SK-N-MC (cell line): ENCODE data around the gene SPTSSB.

Experiments used
- DNase-seq: peaks from one replicate; pipeline ENCODE4 v3.0.0-alpha.2; 2011; ENCODE audit warnings: low read depth, low spot score
- H3K27ac ChIP-seq: fragments of 200-600 bp; sonication (generic); 2 replicates; pipeline ENCODE4 v1.5.1; 2016; ENCODE audit warnings: mixed run types
- H3K36me3 ChIP-seq: fragments of 200-600 bp; sonication (generic); 2 replicates; pipeline ENCODE4 v1.6.1; 2017; ENCODE audit warnings: antibody characterized with exemption, low read length, mixed read lengths; ENCODE audit not compliant: insufficient read depth
- H3K4me3 ChIP-seq: fragments of 200-600 bp; sonication (generic); 2 replicates; pipeline ENCODE4 v1.5.1; 2016
- H3K9ac ChIP-seq: fragments of 200-600 bp; sonication (generic); 2 replicates; pipeline ENCODE4 v1.8.0; 2017; ENCODE audit warnings: mixed run types, mixed read lengths; ENCODE audit not compliant: insufficient read length
- H3K9me3 ChIP-seq: fragments of 200-600 bp; sonication (generic); 2 replicates; pipeline ENCODE4 v1.6.1; 2017; ENCODE audit warnings: low read depth, mild to moderate bottlenecking, antibody characterized with exemption, low read length, moderate library complexity, mixed read lengths
- EZH2 ChIP-seq: fragments of 200-600 bp; sonication (generic); IDR thresholded peaks from one replicate; pipeline ENCODE4 v1.6.1; 2017; ENCODE audit warnings: antibody characterized with exemption
- FOXP2 ChIP-seq: optimal IDR thresholded peaks from 2 replicates; pipeline ENCODE3; 2011; ENCODE audit warnings: mild to moderate bottlenecking, moderate library complexity; ENCODE audit not compliant: insufficient read depth; ENCODE audit errors: extremely low read length, control extremely low read depth
- POLR2AphosphoS5 ChIP-seq: IDR thresholded peaks from 2 replicates; pipeline ENCODE4 v1.6.1; 2012; ENCODE audit warnings: mild to moderate bottlenecking, low read depth, low read length, borderline replicate concordance

Gene SPTSSB

DNA sequence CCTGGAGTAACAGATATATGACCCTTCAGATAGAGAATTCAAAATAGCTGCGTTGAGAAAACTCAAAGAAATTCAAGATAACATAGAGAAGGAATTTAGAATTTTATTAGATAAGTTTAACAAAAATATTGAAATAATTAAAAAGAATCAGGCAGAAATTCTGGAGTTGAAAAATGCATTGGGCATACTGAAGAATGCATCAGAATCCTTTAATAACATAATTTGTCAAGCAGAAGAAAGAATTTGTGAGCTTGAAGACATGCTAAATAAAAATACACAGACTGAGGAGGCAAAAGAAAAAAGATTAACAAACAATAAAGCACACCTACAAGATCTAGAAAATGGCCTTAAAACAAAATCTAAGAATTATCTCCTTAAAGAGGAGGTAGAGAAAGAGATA lies 50.5 kb downstream of the SPTSSB start:
- Histone ChIP-seq H3K27ac (no peak overlapping the region), H3K9me3 (no peaks in the 10 kb centered on the region), H3K9ac (no peak overlapping the region), H3K36me3 (no peaks in the 10 kb centered on the region), H3K4me3 (no peak overlapping the region)
- TF ChIP-seq EZH2 (no peak), FOXP2 (no peak), POLR2AphosphoS5 (no peak)
- DNase-seq, result no peak

DNA sequence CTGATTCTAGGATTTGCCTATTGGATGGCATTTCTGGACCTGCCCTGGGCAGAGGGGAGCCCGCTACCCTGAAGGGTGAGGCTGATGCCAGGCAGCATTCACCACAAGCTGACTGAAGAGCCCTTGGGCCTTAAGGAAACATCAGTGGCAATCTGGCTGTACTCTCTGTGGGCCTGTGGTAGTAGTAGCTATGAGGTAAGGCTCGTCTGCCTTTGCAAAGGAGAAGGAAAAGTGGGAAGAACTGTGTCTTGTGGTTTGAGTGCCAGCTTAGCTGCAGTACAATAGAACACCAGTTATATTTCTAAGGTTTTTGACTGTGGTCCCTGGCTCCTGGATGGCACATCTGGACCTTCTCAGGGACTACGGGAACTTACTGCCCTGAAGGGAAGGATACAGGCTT lies 51.5 kb downstream of the SPTSSB start:
- Histone ChIP-seq H3K9me3 (no peaks in the 10 kb centered on the region), H3K4me3 (no peak overlapping the region), H3K9ac (no peak overlapping the region), H3K27ac (no peak overlapping the region), H3K36me3 (no peaks in the 10 kb centered on the region)
- no peak for DNase-seq
- TF ChIP-seq FOXP2 (no peak), EZH2 (no peak), POLR2AphosphoS5 (no peak)

DNA sequence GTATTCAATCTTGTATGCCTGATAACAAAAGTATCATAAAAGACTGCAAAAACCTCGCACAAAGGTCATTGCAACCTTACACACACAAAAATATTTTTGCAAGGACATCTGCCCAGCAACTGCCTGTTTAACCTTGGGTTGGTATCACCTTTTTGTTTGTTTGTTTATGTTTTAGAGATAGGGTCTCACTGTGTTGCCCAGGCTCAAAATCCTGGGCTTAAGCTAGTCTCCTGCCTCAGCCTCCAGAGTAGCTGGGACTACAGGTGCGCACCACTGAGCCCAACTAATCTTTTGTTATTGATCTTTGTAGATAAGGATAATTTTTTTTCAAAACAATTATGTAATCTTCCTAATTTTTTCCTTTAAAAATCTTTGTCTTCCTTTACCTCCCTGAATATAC lies 54.2 kb downstream of the SPTSSB start:
- Histone ChIP-seq H3K27ac (no peak overlapping the region), H3K9me3 (no peaks in the 10 kb centered on the region), H3K9ac (no peak overlapping the region), H3K4me3 (no peak overlapping the region), H3K36me3 (no peaks in the 10 kb centered on the region)
- TF ChIP-seq POLR2AphosphoS5 (no peak), EZH2 (no peak), FOXP2 (no peak)
- no peak for DNase-seq

DNA sequence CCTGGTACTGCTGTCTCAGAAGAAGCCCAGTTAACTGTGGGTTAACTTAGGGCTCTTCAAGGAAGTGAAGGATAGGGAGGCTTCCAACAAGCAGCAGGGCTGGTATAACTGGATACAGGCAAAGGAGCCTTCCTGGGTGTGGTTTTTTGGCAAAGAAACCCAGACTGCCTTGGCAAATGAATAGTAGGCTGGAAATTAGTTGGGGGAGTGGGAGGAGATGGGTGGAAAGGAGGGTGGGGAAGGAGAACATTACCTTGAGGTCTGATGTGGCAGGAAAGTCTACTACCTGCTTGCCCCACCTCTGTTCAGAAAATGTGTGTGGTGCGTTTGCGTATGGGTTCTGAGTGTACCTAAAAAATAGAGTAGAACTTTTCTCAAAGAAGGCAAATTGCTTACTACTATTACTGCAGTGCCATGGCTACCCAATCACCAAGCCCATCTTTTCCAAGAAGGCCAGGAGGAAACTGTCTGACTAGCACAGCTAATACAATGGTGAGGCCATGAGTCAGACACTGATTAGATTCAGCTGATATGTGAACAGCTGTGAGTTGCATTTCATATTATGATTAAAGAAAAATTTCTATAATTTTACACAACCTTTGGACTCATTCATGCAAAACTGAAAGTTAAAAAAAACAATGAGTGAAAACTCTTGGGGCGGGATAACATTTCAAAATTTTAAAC lies 55.2 kb downstream of the SPTSSB start:
- TF ChIP-seq EZH2, result no peak
- Histone ChIP-seq H3K4me3 (no peak overlapping the region), H3K27ac (no peak overlapping the region), H3K9ac (no peak overlapping the region), H3K36me3 (no peaks in the 10 kb centered on the region), H3K9me3 (no peaks in the 10 kb centered on the region)
- DNase-seq, result no peak

DNA sequence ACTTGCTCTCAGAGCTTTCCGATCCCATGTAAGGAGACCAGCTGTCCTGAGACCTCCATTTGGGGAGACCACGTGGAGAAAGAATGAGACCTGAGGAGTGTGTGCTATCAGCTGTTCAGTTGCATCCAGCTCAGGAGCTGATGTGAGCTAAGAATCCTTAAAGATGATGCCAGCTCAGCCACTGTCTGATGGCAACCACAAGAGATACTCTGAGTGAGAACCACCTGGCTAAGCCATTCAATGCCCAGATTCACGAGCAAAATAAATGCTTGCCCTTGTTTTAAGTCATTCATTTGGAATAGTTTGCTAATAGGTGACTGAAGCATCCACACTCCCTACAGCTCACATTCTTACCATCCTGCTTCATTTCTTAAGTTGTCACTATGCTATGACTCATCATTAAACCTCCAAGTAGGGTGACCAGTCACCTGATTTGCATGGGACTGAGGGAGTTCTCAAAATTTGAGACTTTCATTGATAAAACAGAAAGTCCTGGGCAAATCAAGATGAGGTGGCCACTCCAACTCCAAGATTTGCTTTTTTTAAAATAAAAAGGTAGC lies 56.4 kb downstream of the SPTSSB start:
- no peak overlapping the region for H3K27ac ChIP-seq
- H3K9me3 ChIP-seq, result no peaks in the 10 kb centered on the region
- H3K9ac ChIP-seq, result no peak overlapping the region
- no peak for TF ChIP-seq EZH2
- TF ChIP-seq FOXP2, result no peak
- no peak for TF ChIP-seq POLR2AphosphoS5
- H3K36me3 ChIP-seq, result no peaks in the 10 kb centered on the region
- DNase-seq, result no peak
- H3K4me3 ChIP-seq, result no peak overlapping the region

DNA sequence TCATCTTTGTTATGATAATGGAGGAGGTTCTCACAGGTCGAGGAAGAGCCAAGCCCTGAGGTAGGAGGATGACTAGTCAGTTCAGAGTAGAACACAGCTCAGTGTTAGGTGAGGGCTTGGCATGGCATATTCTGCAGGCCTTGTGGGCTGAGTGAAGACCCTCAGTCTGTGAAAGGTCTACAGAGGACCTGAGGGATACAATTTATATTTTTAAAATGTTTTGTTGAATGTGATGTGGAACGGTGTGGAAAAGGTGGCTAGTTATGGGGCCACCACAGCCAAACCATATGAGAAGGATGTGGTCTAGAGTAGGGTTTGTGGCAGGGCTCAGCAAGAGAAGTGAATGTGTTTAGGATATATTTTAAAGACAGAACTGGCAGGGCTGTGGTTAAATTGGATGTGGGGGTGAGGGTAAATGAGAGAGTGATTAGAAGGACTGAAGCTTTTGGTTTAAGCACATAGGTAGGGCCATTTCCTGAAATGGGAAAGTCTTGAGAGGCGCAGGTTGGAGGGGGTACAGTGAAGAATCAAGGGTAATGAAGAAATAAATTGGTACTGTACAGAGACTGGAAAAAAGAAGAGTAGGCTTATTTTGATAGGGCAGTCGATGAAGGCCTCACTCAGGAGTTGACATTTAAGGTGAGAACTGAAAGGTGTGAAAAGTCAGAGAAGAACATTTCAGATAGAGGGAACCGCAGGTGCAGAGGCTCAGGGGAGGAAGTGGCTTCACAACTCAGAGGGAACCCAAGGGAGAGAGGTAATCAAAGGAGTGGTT lies 60.5 kb downstream of the SPTSSB start:
- H3K4me3 ChIP-seq, result no peak overlapping the region

DNA sequence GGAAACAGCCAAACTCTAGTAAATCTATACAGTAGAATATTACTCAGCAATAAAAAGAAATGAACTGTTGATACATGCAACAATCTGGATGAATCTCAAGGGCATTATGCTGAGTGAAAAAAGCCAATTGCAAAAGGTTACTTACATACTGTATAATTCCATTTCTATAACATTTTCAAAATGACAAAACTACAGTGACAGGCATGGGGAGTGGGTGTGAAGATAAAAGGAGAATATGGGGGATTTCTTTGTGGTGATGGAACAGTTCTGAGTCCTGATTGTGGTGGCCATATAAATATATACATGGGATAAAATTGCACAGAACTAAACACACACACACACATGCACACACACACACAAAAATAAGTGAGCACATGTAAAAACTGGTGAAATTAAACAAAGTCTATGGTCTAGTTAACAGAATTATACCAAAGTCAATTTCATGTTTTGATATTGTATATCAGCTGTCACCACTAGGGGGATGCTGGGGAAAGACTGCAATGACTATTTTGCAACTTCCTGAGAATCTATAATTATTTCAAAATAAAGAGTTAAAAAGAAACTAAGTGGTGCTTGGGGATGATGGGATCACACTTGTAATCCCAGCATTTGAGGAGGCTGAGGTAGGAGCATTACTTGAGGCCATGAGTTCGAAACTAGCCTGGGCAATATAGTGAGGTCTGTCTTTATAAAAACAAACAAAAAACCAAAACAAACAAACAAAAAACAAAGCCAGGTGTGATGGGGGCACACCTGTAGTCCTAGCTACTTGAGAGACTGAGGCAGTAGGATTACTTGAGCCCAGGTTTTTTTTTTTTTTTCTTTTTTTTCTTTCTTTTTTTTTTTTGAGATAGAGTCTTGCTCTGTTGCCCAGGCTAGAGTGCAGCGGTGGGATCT lies 66.0 kb downstream of the SPTSSB start:
- peak; percentile 6 for DNase-seq
- no peaks in the 10 kb centered on the region for H3K36me3 ChIP-seq
- H3K9me3 ChIP-seq, result no peaks in the 10 kb centered on the region; the same call in 1 of the 2 replicates
- H3K9ac ChIP-seq, result no peak overlapping the region
- no peak overlapping the region for H3K4me3 ChIP-seq
- TF ChIP-seq EZH2 (no peak), POLR2AphosphoS5 (no peak), FOXP2 (no peak)
- H3K27ac ChIP-seq, result no peak overlapping the region

More for the DNA sequence above, 60.5 kb downstream of the SPTSSB start:
- TF ChIP-seq FOXP2 (no peak), EZH2 (no peak), POLR2AphosphoS5 (no peak)
- no peaks in the 10 kb centered on the region; the same call in 1 of the 2 replicates for H3K9me3 ChIP-seq
- no peaks in the 10 kb centered on the region for H3K36me3 ChIP-seq
- H3K27ac ChIP-seq, result no peak overlapping the region
- DNase-seq, result no peak
- H3K9ac ChIP-seq, result no peak overlapping the region

DNA sequence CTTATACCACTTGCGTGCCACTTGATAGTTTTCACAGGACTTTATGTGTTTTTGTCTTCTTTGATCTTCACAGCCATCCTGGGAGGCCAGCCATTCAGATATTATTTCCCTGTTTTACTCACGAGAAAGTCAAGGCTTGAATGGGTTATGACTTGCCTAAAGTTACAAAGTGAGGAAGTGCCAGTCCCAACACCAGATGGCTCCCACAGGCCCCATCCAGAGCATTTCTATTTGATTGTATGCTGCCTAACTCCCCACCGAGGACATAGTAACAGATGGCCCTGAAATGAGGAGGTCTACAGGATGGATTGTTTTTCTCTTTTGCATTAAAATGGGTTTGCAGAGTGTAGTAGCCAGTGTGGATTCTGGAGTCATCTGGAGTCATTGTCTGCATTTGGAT lies 74.5 kb downstream of the SPTSSB start:
- DNase-seq, result no peak
- TF ChIP-seq POLR2AphosphoS5, result no peak
- TF ChIP-seq FOXP2, result no peak
- TF ChIP-seq EZH2, result no peak
- no peaks in the 10 kb centered on the region for H3K36me3 ChIP-seq
- no peak overlapping the region for H3K27ac ChIP-seq
- H3K4me3 ChIP-seq, result no peak overlapping the region
- H3K9me3 ChIP-seq, result no peaks in the 10 kb centered on the region
- no peak overlapping the region for H3K9ac ChIP-seq
